HG03280 (cell line): ENCODE measurements around the gene ANKRD16.

Experiments used
- ATAC-seq: cut with Tn5 transposase; IDR thresholded peaks from one replicate; pipeline ENCODE4 v1.9.1; 2021; ENCODE audit warnings: mild to moderate bottlenecking, moderate library complexity; ENCODE audit not compliant: unreplicated experiment

ANKRD16 gene

GRCh38 chr10:5904227-5904626, 14.5 kb upstream of the ANKRD16 start:
- ATAC-seq: peak; percentile 94

GRCh38 chr10:5903563-5903962, 13.9 kb upstream of the ANKRD16 start:
- ATAC-seq: no peak

GRCh38 chr10:5902511-5903274, 13.0 kb upstream of the ANKRD16 start:
- no peak for ATAC-seq

GRCh38 chr10:5900247-5900646, 10.6 kb upstream of the ANKRD16 start:
- no peak for ATAC-seq

- ATAC-seq: no peak
Measured at GRCh38 chr10:5898163-5898562, 8.5 kb upstream of the ANKRD16 start.

GRCh38 chr10:5897504-5897903, 7.8 kb upstream of the ANKRD16 start:
- no peak for ATAC-seq

- no peak for ATAC-seq
Measured at GRCh38 chr10:5897053-5897340, 7.3 kb upstream of the ANKRD16 start.

- no peak for ATAC-seq
Measured at GRCh38 chr10:5896208-5897052, 6.7 kb upstream of the ANKRD16 start.

- ATAC-seq: peak; percentile 70
Measured at GRCh38 chr10:5895804-5896203, 6.1 kb upstream of the ANKRD16 start.

GRCh38 chr10:5895365-5895764, 5.7 kb upstream of the ANKRD16 start:
- ATAC-seq: no peak

GRCh38 chr10:5894873-5895272, 5.2 kb upstream of the ANKRD16 start:
- ATAC-seq: no peak

- no peak for ATAC-seq
Measured at GRCh38 chr10:5894403-5894802, 4.7 kb upstream of the ANKRD16 start.

- no peak for ATAC-seq
Measured at GRCh38 chr10:5893321-5893720, 3.6 kb upstream of the ANKRD16 start.

GRCh38 chr10:5892007-5892406, 2.3 kb upstream of the ANKRD16 start:
- ATAC-seq: no peak

- no peak for ATAC-seq
Measured at GRCh38 chr10:5891009-5891408, 1.3 kb upstream of the ANKRD16 start.

GRCh38 chr10:5890452-5890915, 791 bp upstream of the ANKRD16 start:
- ATAC-seq: peak; percentile 2

GRCh38 chr10:5888843-5889623, 660 bp downstream of the ANKRD16 start:
- peak; percentile 28 for ATAC-seq

GRCh38 chr10:5888351-5888750, 1.3 kb downstream of the ANKRD16 start:
- ATAC-seq: no peak

- no peak for ATAC-seq
Measured at GRCh38 chr10:5887641-5888040, 2.1 kb downstream of the ANKRD16 start.

GRCh38 chr10:5887029-5887428, 2.7 kb downstream of the ANKRD16 start:
- ATAC-seq: no peak

- no peak for ATAC-seq
Measured at GRCh38 chr10:5885619-5886018, 4.1 kb downstream of the ANKRD16 start.
